WTC11 (cell line): ENCODE results near the gene THYN1. TPM values are rescaled to one million over a fixed set of nuclear protein-coding genes. Genes with fewer than 3 reads are reported as not detected.
A peak's percentile ranks its signal among the peaks of the same experiment; 100 is the strongest.

Experiments
- ATAC-seq: fragments of 200-7000 bp; cut with Tn5 transposase; 2 replicates; pipeline ENCODE4 v1.10.0; 2021; ENCODE audit warnings: mild to moderate bottlenecking, moderate library complexity
- CTCF ChIA-PET: fragments of 300-600 bp; sonication (Branson Sonifier 250); formaldehyde crosslinking; loops from one replicate; lab custom pipeline; 2021; ENCODE audit warnings: antibody characterized with exemption; lab: Charles Lee
- POLR2A ChIA-PET: fragments of 350-600 bp; sonication (Branson Sonifier 250); formaldehyde crosslinking; loops from one replicate; lab custom pipeline; 2021; ENCODE audit warnings: antibody characterized with exemption; lab: Charles Lee
- DNase-seq: peaks from one replicate; pipeline ENCODE4 v3.0.0; 2021; ENCODE audit warnings: low spot score
- H3K27ac Mint-ChIP-seq: 2 replicates; pipeline ENCODE4 v1.8.0; 2021; ENCODE audit warnings: mixed read lengths
- H3K27me3 Mint-ChIP-seq: 2 replicates; pipeline ENCODE4 v1.8.0; 2021; ENCODE audit warnings: low read depth, mild to moderate bottlenecking, moderate library complexity, mixed read lengths
- H3K36me3 Mint-ChIP-seq: 2 replicates; pipeline ENCODE4 v1.8.0; 2021; ENCODE audit warnings: mixed read lengths
- H3K4me1 Mint-ChIP-seq: 2 replicates; pipeline ENCODE4 v1.8.0; 2022; ENCODE audit warnings: mixed read lengths
- H3K4me3 Mint-ChIP-seq: 2 replicates; pipeline ENCODE4 v1.8.0; 2021; ENCODE audit warnings: mild to moderate bottlenecking, moderate library complexity, mixed read lengths
- H3K9me3 Mint-ChIP-seq: 2 replicates; pipeline ENCODE4 v1.8.0; 2021; ENCODE audit warnings: mixed read lengths
- ATF1 ChIP-seq: sonication (generic); formaldehyde crosslinking; IDR thresholded peaks from 2 replicates; pipeline ENCODE4 v1.8.1; 2023; ENCODE audit warnings: mild to moderate bottlenecking, moderate library complexity, missing genetic modification reagents
- ELF4 ChIP-seq: sonication (generic); formaldehyde crosslinking; IDR thresholded peaks from 2 replicates; pipeline ENCODE4 v1.8.1; 2022; ENCODE audit warnings: low read depth, mild to moderate bottlenecking, moderate library complexity, missing genetic modification reagents
- EMX1 ChIP-seq: fragments of 250-450 bp; sonication (Bioruptor Pico); IDR thresholded peaks from 2 replicates; pipeline ENCODE4 v1.8.0; 2021; ENCODE audit warnings: mild to moderate bottlenecking
- FOXJ3 ChIP-seq: sonication (generic); formaldehyde crosslinking; IDR thresholded peaks from 2 replicates; pipeline ENCODE4 v1.9.0; 2021; ENCODE audit warnings: missing genetic modification reagents, mild to moderate bottlenecking, borderline replicate concordance
- FOXK1 ChIP-seq: sonication (generic); formaldehyde crosslinking; IDR thresholded peaks from 2 replicates; pipeline ENCODE4 v1.8.0; 2022; ENCODE audit warnings: mild to moderate bottlenecking, moderate library complexity, missing genetic modification reagents
- IRF2 ChIP-seq: sonication (generic); formaldehyde crosslinking; IDR thresholded peaks from 2 replicates; pipeline ENCODE4 v1.8.0; 2022; ENCODE audit warnings: low read depth, missing genetic modification reagents, borderline replicate concordance
- JUN ChIP-seq: sonication (generic); formaldehyde crosslinking; IDR thresholded peaks from 2 replicates; pipeline ENCODE4 v1.8.0; 2023; ENCODE audit warnings: mild to moderate bottlenecking, missing genetic modification reagents
- MYBL2 ChIP-seq: sonication (generic); formaldehyde crosslinking; IDR thresholded peaks from 2 replicates; pipeline ENCODE4 v1.8.1; 2023; ENCODE audit warnings: mild to moderate bottlenecking, moderate library complexity, missing genetic modification reagents
- OVOL2 ChIP-seq: fragments of 250-450 bp; sonication (Bioruptor Pico); IDR thresholded peaks from 2 replicates; pipeline ENCODE4 v1.9.0; 2021; ENCODE audit warnings: mild to moderate bottlenecking, borderline replicate concordance
- RELA ChIP-seq: sonication (generic); formaldehyde crosslinking; IDR thresholded peaks from 2 replicates; pipeline ENCODE4 v1.8.1; 2022; ENCODE audit warnings: missing genetic modification reagents, mild to moderate bottlenecking, borderline replicate concordance
- SMAD3 ChIP-seq: sonication (generic); formaldehyde crosslinking; IDR thresholded peaks from 2 replicates; pipeline ENCODE4 v1.8.0; 2022; ENCODE audit warnings: missing genetic modification reagents, mild to moderate bottlenecking, borderline replicate concordance
- TEAD1 ChIP-seq: sonication (generic); formaldehyde crosslinking; IDR thresholded peaks from 2 replicates; pipeline ENCODE4 v1.8.0; 2022; ENCODE audit warnings: mild to moderate bottlenecking, missing genetic modification reagents
- ZBTB21 ChIP-seq: sonication (generic); formaldehyde crosslinking; IDR thresholded peaks from 2 replicates; pipeline ENCODE4 v1.8.1; 2023; ENCODE audit warnings: mild to moderate bottlenecking, missing genetic modification reagents, borderline replicate concordance
- ZNF138 ChIP-seq: sonication (generic); formaldehyde crosslinking; conservative IDR thresholded peaks from 2 replicates; pipeline ENCODE4 v1.8.1; 2022; ENCODE audit warnings: mild to moderate bottlenecking, moderate library complexity, missing genetic modification reagents
- ZNF263 ChIP-seq: sonication (generic); formaldehyde crosslinking; IDR thresholded peaks from 2 replicates; pipeline ENCODE4 v1.8.1; 2022; ENCODE audit warnings: low read depth, mild to moderate bottlenecking, moderate library complexity, missing genetic modification reagents
- ZNF423 ChIP-seq: fragments of 250-450 bp; sonication (Bioruptor Pico); IDR thresholded peaks from 2 replicates; pipeline ENCODE4 v2.1.2; 2022; ENCODE audit warnings: mild to moderate bottlenecking, moderate library complexity
- total RNA-seq: library from RNA; stranded (reverse); gene quantifications from 3 replicates; pipeline ENCODE4 v1.2.3, GENCODE V29; 2021
- TF ChIP-seq, protein P1 (sequence below): fragments of 250-450 bp; sonication (Bioruptor Pico); IDR thresholded peaks from 2 replicates; pipeline ENCODE4 v1.9.0; 2021; ENCODE audit warnings: mild to moderate bottlenecking
- TF ChIP-seq, protein P2 (sequence below): sonication (generic); formaldehyde crosslinking; IDR thresholded peaks from 2 replicates; pipeline ENCODE4 v1.8.1; 2022; ENCODE audit warnings: mild to moderate bottlenecking, moderate library complexity, missing genetic modification reagents
- TF ChIP-seq, protein P3 (sequence below): sonication (generic); formaldehyde crosslinking; IDR thresholded peaks from 2 replicates; pipeline ENCODE4 v1.8.1; 2023; ENCODE audit warnings: mild to moderate bottlenecking, missing genetic modification reagents
- TF ChIP-seq, protein P4 (sequence below): fragments of 250-450 bp; sonication (Bioruptor Pico); IDR thresholded peaks from 2 replicates; pipeline ENCODE4 v2.1.2; 2022; ENCODE audit warnings: mild to moderate bottlenecking, moderate library complexity
- TF ChIP-seq, protein P5 (sequence below): sonication (generic); formaldehyde crosslinking; IDR thresholded peaks from 2 replicates; pipeline ENCODE4 v1.8.1; 2022; ENCODE audit warnings: low read depth, mild to moderate bottlenecking, moderate library complexity, missing genetic modification reagents, borderline replicate concordance
- TF ChIP-seq, protein P6 (sequence below): sonication (generic); formaldehyde crosslinking; IDR thresholded peaks from 2 replicates; pipeline ENCODE4 v1.8.1; 2022; ENCODE audit warnings: missing genetic modification reagents, borderline replicate concordance
- TF ChIP-seq, protein P7 (sequence below): sonication (generic); formaldehyde crosslinking; IDR thresholded peaks from 2 replicates; pipeline ENCODE4 v1.8.1; 2023; ENCODE audit warnings: mild to moderate bottlenecking, missing genetic modification reagents, moderate library complexity
- TF ChIP-seq, protein P8 (sequence below): fragments of 250-450 bp; sonication (Bioruptor Pico); IDR thresholded peaks from 2 replicates; pipeline ENCODE4 v1.9.0; 2021; ENCODE audit warnings: mild to moderate bottlenecking
- TF ChIP-seq, protein P9 (sequence below): sonication (generic); formaldehyde crosslinking; IDR thresholded peaks from 2 replicates; pipeline ENCODE4 v1.8.0; 2022; ENCODE audit warnings: mild to moderate bottlenecking, missing genetic modification reagents

The THYN1 gene
- total RNA-seq, 1 experiment from 2014 or later: 80.2 TPM

DNA sequence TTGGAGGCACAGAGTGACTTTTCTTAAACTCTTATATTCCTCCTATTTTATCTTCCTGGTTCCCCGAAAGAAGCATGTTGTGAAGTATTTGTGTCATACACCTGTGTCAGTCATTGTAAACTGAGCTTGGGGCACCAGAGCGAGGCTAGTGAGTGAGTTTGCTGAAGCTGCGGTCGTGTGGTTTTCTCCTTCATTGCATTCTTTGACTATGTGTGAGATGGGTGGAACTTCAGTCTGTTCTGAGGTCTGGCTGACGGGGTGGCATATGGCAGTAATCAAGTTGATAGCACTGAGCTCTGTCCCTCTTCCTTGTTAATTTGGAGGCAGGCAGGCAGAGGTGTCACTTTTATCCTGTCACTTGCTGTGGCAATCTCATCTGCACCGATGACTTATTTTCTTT, 24.5 kb downstream of the THYN1 start:
- no peak for ATAC-seq
- no peaks in the 10 kb centered on the region for H3K9me3 Mint-ChIP-seq
- H3K36me3 Mint-ChIP-seq: no peaks in the 10 kb centered on the region
- DNase-seq: no peak
- H3K27me3 Mint-ChIP-seq: peaks cover 8% of the 10 kb centered on the region
- H3K4me1 Mint-ChIP-seq: peaks cover 20% of the 10 kb centered on the region
- POLR2A ChIA-PET: no interaction called here
- TF ChIP-seq, protein P1, sequence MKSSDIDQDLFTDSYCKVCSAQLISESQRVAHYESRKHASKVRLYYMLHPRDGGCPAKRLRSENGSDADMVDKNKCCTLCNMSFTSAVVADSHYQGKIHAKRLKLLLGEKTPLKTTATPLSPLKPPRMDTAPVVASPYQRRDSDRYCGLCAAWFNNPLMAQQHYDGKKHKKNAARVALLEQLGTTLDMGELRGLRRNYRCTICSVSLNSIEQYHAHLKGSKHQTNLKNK (CRISPR knock-in tag): no peak
- TF ChIP-seq, protein P2, sequence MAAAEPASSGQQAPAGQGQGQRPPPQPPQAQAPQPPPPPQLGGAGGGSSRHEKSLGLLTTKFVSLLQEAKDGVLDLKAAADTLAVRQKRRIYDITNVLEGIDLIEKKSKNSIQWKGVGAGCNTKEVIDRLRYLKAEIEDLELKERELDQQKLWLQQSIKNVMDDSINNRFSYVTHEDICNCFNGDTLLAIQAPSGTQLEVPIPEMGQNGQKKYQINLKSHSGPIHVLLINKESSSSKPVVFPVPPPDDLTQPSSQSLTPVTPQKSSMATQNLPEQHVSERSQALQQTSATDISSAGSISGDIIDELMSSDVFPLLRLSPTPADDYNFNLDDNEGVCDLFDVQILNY (CRISPR knock-in tag): no peak
- TF ChIP-seq, protein P3, sequence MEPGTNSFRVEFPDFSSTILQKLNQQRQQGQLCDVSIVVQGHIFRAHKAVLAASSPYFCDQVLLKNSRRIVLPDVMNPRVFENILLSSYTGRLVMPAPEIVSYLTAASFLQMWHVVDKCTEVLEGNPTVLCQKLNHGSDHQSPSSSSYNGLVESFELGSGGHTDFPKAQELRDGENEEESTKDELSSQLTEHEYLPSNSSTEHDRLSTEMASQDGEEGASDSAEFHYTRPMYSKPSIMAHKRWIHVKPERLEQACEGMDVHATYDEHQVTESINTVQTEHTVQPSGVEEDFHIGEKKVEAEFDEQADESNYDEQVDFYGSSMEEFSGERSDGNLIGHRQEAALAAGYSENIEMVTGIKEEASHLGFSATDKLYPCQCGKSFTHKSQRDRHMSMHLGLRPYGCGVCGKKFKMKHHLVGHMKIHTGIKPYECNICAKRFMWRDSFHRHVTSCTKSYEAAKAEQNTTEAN (CRISPR knock-in tag): no peak
- no peak for TF ChIP-seq RELA (CRISPR knock-in tag)
- TF ChIP-seq TEAD1 (CRISPR knock-in tag): no peak
- no peak for TF ChIP-seq ZBTB21 (CRISPR knock-in tag)
- no peak for TF ChIP-seq EMX1 (CRISPR knock-in tag)
- TF ChIP-seq ZNF423 (CRISPR knock-in tag): no peak
- TF ChIP-seq SMAD3 (CRISPR knock-in tag): no peak
- no peak for TF ChIP-seq OVOL2
- TF ChIP-seq, protein P4, sequence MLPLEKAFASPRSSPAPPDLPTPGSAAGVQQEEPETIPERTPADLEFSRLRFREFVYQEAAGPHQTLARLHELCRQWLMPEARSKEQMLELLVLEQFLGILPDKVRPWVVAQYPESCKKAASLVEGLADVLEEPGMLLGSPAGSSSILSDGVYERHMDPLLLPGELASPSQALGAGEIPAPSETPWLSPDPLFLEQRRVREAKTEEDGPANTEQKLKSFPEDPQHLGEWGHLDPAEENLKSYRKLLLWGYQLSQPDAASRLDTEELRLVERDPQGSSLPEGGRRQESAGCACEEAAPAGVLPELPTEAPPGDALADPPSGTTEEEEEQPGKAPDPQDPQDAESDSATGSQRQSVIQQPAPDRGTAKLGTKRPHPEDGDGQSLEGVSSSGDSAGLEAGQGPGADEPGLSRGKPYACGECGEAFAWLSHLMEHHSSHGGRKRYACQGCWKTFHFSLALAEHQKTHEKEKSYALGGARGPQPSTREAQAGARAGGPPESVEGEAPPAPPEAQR (CRISPR knock-in tag): no peak
- TF ChIP-seq, protein P5, sequence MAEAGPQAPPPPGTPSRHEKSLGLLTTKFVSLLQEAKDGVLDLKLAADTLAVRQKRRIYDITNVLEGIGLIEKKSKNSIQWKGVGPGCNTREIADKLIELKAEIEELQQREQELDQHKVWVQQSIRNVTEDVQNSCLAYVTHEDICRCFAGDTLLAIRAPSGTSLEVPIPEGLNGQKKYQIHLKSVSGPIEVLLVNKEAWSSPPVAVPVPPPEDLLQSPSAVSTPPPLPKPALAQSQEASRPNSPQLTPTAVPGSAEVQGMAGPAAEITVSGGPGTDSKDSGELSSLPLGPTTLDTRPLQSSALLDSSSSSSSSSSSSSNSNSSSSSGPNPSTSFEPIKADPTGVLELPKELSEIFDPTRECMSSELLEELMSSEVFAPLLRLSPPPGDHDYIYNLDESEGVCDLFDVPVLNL (CRISPR knock-in tag): no peak
- TF ChIP-seq FOXJ3 (CRISPR knock-in tag): no peak
- no peak overlapping the region; the same call in 1 of the 2 replicates for H3K27ac Mint-ChIP-seq
- CTCF ChIA-PET: interaction anchor here (1.1 kb wide), 1 partner anchor 21 kb away, joined by 4 read pairs; no protein-coding TSS in a partner anchor
- no peak overlapping the region for H3K4me3 Mint-ChIP-seq

DNA sequence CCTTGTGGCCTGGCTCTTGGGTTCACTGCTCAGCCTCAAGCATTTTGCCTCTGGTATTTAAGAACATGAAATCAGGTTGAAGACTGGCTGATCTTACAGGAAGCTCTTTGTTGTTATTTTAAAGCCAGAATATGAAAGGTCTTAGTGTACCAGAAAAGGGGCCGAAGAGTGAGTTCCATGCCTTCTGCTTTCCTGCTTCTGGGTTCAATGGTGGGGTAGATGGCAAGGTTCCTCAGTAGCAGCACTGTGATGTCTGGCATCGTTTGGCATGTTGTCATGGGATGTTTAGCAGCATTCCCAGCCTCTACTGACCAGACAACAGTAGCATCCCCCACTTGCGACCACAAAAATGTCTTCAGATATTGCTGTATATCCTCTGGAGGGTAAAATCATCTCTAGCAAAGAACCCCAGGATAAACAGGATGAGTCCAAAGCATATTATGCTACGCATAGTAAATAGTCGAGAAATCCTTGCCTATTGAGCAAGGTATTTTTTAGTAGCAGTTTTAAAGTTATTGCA, 26.3 kb downstream of the THYN1 start:
- no peaks in the 10 kb centered on the region for H3K9me3 Mint-ChIP-seq
- TF ChIP-seq ELF4 (CRISPR knock-in tag) (no peak), ATF1 (CRISPR knock-in tag) (no peak), ZNF138 (no peak), MYBL2 (CRISPR knock-in tag) (no peak), IRF2 (CRISPR knock-in tag) (no peak), JUN (CRISPR knock-in tag) (no peak), FOXK1 (CRISPR knock-in tag) (no peak), ZNF263 (no peak)
- TF ChIP-seq, protein P6, sequence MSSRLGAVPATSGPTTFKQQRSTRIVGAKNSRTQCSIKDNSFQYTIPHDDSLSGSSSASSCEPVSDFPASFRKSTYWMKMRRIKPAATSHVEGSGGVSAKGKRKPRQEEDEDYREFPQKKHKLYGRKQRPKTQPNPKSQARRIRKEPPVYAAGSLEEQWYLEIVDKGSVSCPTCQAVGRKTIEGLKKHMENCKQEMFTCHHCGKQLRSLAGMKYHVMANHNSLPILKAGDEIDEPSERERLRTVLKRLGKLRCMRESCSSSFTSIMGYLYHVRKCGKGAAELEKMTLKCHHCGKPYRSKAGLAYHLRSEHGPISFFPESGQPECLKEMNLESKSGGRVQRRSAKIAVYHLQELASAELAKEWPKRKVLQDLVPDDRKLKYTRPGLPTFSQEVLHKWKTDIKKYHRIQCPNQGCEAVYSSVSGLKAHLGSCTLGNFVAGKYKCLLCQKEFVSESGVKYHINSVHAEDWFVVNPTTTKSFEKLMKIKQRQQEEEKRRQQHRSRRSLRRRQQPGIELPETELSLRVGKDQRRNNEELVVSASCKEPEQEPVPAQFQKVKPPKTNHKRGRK (CRISPR knock-in tag): no peak
- TF ChIP-seq, protein P7, sequence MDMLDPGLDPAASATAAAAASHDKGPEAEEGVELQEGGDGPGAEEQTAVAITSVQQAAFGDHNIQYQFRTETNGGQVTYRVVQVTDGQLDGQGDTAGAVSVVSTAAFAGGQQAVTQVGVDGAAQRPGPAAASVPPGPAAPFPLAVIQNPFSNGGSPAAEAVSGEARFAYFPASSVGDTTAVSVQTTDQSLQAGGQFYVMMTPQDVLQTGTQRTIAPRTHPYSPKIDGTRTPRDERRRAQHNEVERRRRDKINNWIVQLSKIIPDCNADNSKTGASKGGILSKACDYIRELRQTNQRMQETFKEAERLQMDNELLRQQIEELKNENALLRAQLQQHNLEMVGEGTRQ: no peak
- TF ChIP-seq, protein P8, sequence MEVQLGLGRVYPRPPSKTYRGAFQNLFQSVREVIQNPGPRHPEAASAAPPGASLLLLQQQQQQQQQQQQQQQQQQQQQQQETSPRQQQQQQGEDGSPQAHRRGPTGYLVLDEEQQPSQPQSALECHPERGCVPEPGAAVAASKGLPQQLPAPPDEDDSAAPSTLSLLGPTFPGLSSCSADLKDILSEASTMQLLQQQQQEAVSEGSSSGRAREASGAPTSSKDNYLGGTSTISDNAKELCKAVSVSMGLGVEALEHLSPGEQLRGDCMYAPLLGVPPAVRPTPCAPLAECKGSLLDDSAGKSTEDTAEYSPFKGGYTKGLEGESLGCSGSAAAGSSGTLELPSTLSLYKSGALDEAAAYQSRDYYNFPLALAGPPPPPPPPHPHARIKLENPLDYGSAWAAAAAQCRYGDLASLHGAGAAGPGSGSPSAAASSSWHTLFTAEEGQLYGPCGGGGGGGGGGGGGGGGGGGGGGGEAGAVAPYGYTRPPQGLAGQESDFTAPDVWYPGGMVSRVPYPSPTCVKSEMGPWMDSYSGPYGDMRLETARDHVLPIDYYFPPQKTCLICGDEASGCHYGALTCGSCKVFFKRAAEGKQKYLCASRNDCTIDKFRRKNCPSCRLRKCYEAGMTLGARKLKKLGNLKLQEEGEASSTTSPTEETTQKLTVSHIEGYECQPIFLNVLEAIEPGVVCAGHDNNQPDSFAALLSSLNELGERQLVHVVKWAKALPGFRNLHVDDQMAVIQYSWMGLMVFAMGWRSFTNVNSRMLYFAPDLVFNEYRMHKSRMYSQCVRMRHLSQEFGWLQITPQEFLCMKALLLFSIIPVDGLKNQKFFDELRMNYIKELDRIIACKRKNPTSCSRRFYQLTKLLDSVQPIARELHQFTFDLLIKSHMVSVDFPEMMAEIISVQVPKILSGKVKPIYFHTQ (CRISPR knock-in tag): no peak
- TF ChIP-seq, protein P9, sequence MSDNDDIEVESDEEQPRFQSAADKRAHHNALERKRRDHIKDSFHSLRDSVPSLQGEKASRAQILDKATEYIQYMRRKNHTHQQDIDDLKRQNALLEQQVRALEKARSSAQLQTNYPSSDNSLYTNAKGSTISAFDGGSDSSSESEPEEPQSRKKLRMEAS: no peak

More for the DNA sequence above, 26.3 kb downstream of the THYN1 start:
- CTCF ChIA-PET: no interaction called here
- no peaks in the 10 kb centered on the region for H3K36me3 Mint-ChIP-seq
- H3K4me1 Mint-ChIP-seq: peaks cover 35% of the 10 kb centered on the region
- DNase-seq (no peak), ATAC-seq (no peak)
- no peak overlapping the region for H3K27ac Mint-ChIP-seq
- peak overlapping the region; percentile 3; the same call in 1 of the 2 replicates for H3K4me3 Mint-ChIP-seq
- H3K27me3 Mint-ChIP-seq: peaks cover 8% of the 10 kb centered on the region
- POLR2A ChIA-PET: no interaction called here
